GM13977 (cell line): ENCODE data around the gene VWA3A.
"Not testable (repeated sequence)": the region's sequence is repeated elsewhere in the genome, so short reads cannot be mapped to it uniquely, and the experiment has no call there.

Experiments used
- DNase-seq: peaks from one replicate; pipeline ENCODE4 v3.0.0; 2012; ENCODE audit warnings: low spot score
- in situ Hi-C: fragments of 300-500 bp; cut with MboI; formaldehyde crosslinking; loops from one replicate; pipeline ENCODE4 v1.12.0; 2022; ENCODE audit warnings: low sequenced_read_pairs, low pct_unique_long_range_greater_than_20kb, mixed read lengths, inconsistent platforms; ENCODE audit not compliant: unreplicated experiment
- TF ChIP-seq, protein P1 (sequence below): IDR thresholded peaks from 2 replicates; pipeline ENCODE4 v1.5.1; 2012; ENCODE audit warnings: mild to moderate bottlenecking, control low read depth; ENCODE audit not compliant: insufficient read depth; ENCODE audit errors: extremely low read depth, missing control alignments

VWA3A gene

DNA sequence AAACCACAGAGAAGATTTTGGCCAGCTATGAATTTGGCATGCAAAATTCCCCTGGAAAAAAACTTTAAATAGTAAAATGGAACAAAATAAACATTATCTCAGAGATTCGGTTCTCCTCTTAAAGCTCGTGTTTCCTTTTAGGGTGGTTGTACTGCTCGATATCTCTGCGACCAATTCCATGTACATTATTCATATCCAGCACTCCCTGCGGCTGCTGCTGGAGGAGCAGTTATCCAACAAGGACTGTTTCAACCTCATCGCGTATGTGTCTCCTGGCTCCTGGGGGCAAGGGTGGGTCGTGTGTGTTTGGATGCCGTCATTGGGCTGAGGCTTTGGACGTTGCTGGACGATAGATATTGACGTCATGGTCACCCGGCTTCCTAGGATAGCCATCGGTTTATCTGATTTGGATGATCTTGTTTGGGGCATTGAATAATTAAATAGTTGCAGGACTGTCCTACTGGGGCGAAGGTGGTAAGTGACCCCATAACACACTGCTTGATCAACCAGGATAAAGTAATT is 33.8 kb downstream of the VWA3A start:
- TF ChIP-seq, protein P1, sequence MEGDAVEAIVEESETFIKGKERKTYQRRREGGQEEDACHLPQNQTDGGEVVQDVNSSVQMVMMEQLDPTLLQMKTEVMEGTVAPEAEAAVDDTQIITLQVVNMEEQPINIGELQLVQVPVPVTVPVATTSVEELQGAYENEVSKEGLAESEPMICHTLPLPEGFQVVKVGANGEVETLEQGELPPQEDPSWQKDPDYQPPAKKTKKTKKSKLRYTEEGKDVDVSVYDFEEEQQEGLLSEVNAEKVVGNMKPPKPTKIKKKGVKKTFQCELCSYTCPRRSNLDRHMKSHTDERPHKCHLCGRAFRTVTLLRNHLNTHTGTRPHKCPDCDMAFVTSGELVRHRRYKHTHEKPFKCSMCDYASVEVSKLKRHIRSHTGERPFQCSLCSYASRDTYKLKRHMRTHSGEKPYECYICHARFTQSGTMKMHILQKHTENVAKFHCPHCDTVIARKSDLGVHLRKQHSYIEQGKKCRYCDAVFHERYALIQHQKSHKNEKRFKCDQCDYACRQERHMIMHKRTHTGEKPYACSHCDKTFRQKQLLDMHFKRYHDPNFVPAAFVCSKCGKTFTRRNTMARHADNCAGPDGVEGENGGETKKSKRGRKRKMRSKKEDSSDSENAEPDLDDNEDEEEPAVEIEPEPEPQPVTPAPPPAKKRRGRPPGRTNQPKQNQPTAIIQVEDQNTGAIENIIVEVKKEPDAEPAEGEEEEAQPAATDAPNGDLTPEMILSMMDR, result no peak
- DNase-seq, result no peak
- in situ Hi-C loops, result no loop called here

DNA sequence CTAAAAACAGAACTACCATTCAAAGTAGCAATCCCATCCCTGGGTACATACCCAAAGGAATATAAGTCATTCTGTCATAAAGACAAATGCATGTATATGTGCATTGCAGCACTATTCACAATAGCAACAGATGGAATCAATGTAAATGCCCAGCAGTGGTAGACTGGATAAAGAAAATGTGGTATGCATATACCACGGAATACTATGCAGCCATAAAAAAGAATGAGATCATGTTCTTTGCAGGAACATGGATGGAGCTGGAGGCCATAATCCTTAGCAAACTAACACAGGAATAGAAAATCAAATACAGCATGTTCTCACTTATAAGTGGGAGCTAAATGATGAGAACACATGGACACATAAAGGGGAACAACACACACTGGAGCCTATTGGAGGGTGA is 36.2 kb downstream of the VWA3A start:
- in situ Hi-C loops, DNase-seq: not testable (repeated sequence)

DNA sequence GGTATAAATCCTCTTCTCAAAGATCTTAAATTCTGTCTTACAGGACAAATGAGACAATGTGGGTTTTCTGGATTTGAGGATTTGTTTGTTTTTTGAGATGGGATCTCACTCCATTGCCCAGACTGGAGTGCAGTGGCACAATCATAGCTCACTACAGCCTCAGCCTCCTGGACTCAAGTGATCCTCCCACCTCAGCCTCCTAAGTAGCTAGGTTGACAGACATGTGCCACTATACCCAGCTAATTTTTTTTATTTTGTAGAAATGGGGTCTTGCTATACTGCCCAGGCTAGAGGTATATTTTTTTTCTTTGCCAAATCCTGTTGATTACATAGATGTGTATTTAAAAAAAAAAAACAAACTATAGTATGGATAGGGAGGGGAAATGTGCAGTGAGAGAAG is 38.2 kb downstream of the VWA3A start:
- TF ChIP-seq, protein P1, result no peak
- in situ Hi-C loops, result no loop called here
- no peak for DNase-seq

DNA sequence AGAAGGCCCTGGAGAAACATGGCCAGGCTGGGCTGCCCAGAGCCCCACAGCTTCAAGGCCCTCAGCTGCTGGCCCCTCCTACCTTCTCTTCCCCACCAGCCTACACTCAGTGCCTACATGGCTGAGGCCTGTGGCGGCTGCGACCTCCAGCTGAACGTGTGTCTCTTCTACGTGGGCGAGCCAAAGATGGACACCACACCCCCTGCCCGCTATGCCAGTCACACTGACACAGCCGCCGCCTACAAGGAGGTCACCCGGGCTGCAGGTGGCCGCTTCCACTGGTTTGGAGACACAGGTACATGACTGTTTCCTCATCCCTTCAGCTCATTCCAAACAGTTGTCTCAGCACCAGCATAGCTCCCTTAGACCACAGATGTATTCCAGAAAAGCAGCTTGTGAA is 40.5 kb downstream of the VWA3A start:
- no peak for DNase-seq
- TF ChIP-seq, protein P1, result no peak
- in situ Hi-C loops, result no loop called here

DNA sequence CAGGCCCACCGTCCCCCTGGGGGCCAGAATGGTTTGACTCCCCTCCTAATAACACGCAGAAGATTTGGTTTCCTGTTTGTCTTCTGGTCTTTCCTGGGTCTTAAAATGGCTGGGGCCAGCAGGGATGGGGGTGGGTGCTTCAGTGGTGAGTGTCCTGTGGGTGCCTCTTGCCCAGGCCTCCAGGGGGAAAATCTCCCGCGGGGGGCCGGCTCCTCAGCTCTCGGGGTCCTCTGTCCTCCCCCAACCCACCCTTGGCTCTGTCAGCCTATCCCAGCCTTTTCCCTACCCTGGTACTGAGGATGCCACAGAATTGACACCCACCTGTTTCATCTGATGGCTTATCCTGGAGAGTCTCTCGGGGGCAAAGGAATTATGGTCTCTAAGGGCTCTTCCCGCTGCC is 46.1 kb downstream of the VWA3A start:
- TF ChIP-seq, protein P1, result no peak

DNA sequence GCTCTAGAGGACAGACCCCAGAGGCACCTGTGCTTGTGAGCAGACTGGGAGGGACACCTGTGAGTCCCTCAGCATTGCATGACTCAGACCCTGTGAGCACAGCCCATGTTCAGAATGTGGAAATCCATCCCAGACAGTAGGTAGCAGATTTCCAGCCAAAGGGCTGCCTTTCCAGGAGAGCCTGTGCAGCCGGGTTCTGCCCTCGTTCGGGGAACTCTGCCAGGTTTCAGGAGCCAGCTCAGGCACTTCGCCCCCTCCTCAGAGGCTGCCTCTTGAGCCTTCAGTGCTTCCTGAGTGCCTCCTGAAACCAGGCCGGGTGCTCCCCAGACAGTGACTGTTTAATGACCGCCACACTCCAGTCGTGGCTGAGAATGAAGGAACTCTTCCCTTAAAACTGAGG is 46.7 kb downstream of the VWA3A start:
- TF ChIP-seq, protein P1, result no peak
- in situ Hi-C loops, result no loop called here
- no peak for DNase-seq

More for the DNA sequence above, 46.1 kb downstream of the VWA3A start:
- no peak for DNase-seq
- in situ Hi-C loops, result no loop called here

DNA sequence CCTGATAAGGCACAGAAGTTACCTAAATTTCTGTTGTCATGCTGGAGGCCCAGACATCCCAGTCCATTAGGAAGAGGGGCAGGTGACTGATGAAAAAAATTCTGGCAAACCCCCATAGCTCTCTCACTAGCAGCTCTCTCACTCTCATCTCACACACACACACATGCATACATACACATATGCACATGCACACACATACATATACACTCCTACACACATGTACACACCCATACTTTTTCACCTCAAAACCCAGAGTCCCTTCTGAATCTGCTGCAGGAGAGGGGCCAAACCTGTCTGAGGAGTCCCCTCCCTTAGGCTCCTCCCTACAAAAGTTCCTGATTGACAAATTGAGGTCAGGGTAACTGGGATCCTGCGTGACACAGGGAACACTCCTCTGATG is 47.4 kb downstream of the VWA3A start:
- in situ Hi-C loops, result no loop called here
- TF ChIP-seq, protein P1, result no peak
- DNase-seq, result no peak
